Immature natural killer cell (primary cell): ENCODE data around the gene LRRIQ1. TPM values are rescaled to one million over a fixed set of nuclear protein-coding genes. Genes with fewer than 3 reads are reported as not detected.

ENCODE experiments used
- DNase-seq, 3 donors: peaks; one replicate each; pipeline ENCODE4 v3.0.0; 2022; ENCODE audit warnings: mixed read lengths in 1 of 3
- H3K27ac Mint-ChIP-seq, 6 donors: one replicate each; pipeline ENCODE4 v1.8.0; 2020; ENCODE audit warnings: mixed read lengths in 6 of 6, mild to moderate bottlenecking in 5 of 6, inconsistent platforms in 4 of 6, moderate library complexity in 3 of 6
- H3K27me3 Mint-ChIP-seq, 3 donors: one replicate each; pipeline ENCODE4 v1.8.0; 2020 to 2021; ENCODE audit warnings: low read depth in 3 of 3, mild to moderate bottlenecking in 3 of 3, mixed read lengths in 3 of 3, moderate library complexity in 3 of 3, inconsistent platforms in 1 of 3
- H3K36me3 Mint-ChIP-seq, 3 donors: one replicate each; pipeline ENCODE4 v1.8.0; 2020; ENCODE audit warnings: mixed read lengths in 3 of 3, inconsistent platforms in 2 of 3, mild to moderate bottlenecking in 2 of 3
- H3K4me1 Mint-ChIP-seq, 2 donors: one replicate each; pipeline ENCODE4 v1.8.0; 2020; ENCODE audit warnings: inconsistent platforms in 2 of 2, mild to moderate bottlenecking in 2 of 2, mixed read lengths in 2 of 2, moderate library complexity in 1 of 2
- H3K4me3 Mint-ChIP-seq, 5 donors: one replicate each; pipeline ENCODE4 v1.8.0; 2020; ENCODE audit warnings: mild to moderate bottlenecking in 5 of 5, mixed read lengths in 5 of 5, inconsistent platforms in 3 of 5, moderate library complexity in 3 of 5
- H3K9me3 Mint-ChIP-seq, 6 donors: one replicate each; pipeline ENCODE4 v1.8.0; 2020; ENCODE audit warnings: mild to moderate bottlenecking in 6 of 6, mixed read lengths in 6 of 6, inconsistent platforms in 4 of 6, moderate library complexity in 3 of 6
- polyA plus RNA-seq, 3 donors: library from polyadenylated mRNA; unstranded; fragments of 300-500 nt; fragmentation: Illumina TruSeq; gene quantifications; one replicate each; pipeline ENCODE4 v1.2.3, GENCODE V29; 2021

The LRRIQ1 gene
- polyA plus RNA-seq, 3 donors from 2014 or later: not detected

DNA sequence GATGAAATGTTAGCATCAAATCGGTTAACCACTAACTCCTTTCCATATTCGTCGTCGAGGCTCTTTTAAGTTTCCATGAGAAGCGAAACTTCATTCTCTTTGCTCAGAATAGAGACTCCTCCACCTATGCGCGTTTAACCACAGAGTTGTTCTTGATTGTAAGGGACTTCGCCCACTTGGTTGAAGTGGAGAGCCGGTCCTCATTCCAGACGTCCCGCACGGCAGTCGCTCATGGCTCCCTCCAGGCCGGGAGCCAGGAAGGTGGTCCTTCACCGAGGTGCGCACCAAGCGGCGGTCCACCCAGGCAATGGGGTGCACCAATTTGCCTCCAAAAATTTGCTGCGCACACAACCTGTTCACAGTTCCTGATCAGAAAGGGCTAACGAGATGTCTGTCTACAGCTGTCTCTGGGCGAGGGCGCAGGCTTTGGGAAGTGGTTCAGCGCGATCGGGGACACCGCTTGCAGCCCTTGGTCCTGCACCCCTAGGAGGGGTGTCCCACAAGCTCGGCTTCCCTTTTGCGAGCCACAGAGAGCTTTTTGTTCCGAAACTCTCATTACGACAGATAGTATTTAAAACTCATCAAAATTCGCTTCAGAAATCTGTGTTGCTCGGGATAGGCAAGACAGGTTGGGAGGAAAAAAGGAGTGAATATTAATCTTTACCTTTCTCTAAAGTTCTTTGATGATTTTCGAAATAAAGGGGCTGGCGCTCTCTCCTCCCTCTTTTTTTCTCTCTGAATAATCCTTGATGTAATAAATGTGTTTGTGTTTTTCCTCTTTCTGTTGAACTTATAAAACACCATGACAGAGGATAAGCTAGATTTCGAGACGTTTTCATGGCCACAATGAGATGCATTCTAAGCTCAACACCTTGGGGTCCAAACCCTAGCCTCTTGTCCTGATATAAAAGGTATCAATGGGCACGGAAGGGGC, 237.5 kb downstream of the LRRIQ1 start:
- no peak overlapping the region for H3K27ac Mint-ChIP-seq
- H3K4me1 Mint-ChIP-seq: no peaks in the 10 kb centered on the region
- no peak for DNase-seq
- H3K4me3 Mint-ChIP-seq: peak overlapping the region in 1 of 5 donors; percentile 14
- peaks cover 5 to 38% (median 13%) of the 10 kb centered on the region in 6 donors for H3K9me3 Mint-ChIP-seq
- H3K27me3 Mint-ChIP-seq: peaks cover 4 to 13% (median 9%) of the 10 kb centered on the region in 3 donors
- H3K36me3 Mint-ChIP-seq: no peaks in the 10 kb centered on the region

- Mint-ChIP-seq H3K4me1 (no peaks in the 10 kb centered on the region), H3K4me3 (no peak overlapping the region), H3K27me3 (peaks cover 4 to 16% (median 8%) of the 10 kb centered on the region in 3 donors), H3K36me3 (no peaks in the 10 kb centered on the region), H3K9me3 (peaks cover 5 to 33% (median 13%) of the 10 kb centered on the region in 6 donors), H3K27ac (no peak overlapping the region)
- no peak for DNase-seq
These were observed 238.1 kb downstream of the LRRIQ1 start for GRCh38 chr12:85274315-85274651.

GRCh38 chr12:85275374-85275773, 239.2 kb downstream of the LRRIQ1 start:
- no peak overlapping the region for H3K4me3 Mint-ChIP-seq
- peaks cover 0 to 3% of the 10 kb centered on the region in 2 donors for H3K4me1 Mint-ChIP-seq
- no peak overlapping the region for H3K27ac Mint-ChIP-seq
- no peaks in the 10 kb centered on the region for H3K36me3 Mint-ChIP-seq
- peaks cover 6 to 33% (median 13%) of the 10 kb centered on the region in 6 donors for H3K9me3 Mint-ChIP-seq
- no peak for DNase-seq
- peaks cover 9 to 17% (median 13%) of the 10 kb centered on the region in 3 donors for H3K27me3 Mint-ChIP-seq

DNA sequence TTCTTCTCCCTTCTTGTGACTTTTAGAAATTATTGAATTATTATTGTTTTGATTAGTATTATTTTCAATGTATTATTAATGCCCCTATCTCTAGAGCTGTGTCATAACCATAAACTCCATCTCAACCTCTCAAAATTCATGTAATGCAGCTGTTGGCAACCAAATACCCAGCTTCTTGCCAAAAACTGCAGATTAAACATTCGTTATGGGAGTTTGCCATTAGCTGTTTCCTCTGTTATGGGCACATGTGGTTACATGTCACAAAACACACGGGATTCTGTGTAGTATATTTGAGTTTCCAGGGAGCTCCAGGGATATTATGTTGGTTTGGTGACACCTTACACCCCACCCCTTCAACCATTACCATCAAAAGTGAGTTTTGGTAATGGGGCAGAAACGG, 241.0 kb downstream of the LRRIQ1 start:
- H3K27ac Mint-ChIP-seq: no peak overlapping the region
- H3K9me3 Mint-ChIP-seq: peaks cover 7 to 45% (median 12%) of the 10 kb centered on the region in 6 donors
- peaks cover 12 to 27% (median 21%) of the 10 kb centered on the region in 3 donors for H3K27me3 Mint-ChIP-seq
- peaks cover 0 to 3% (median 0%) of the 10 kb centered on the region in 3 donors for H3K36me3 Mint-ChIP-seq
- H3K4me3 Mint-ChIP-seq: no peak overlapping the region
- H3K4me1 Mint-ChIP-seq: peaks cover 0 to 6% of the 10 kb centered on the region in 2 donors
- DNase-seq: no peak

DNA sequence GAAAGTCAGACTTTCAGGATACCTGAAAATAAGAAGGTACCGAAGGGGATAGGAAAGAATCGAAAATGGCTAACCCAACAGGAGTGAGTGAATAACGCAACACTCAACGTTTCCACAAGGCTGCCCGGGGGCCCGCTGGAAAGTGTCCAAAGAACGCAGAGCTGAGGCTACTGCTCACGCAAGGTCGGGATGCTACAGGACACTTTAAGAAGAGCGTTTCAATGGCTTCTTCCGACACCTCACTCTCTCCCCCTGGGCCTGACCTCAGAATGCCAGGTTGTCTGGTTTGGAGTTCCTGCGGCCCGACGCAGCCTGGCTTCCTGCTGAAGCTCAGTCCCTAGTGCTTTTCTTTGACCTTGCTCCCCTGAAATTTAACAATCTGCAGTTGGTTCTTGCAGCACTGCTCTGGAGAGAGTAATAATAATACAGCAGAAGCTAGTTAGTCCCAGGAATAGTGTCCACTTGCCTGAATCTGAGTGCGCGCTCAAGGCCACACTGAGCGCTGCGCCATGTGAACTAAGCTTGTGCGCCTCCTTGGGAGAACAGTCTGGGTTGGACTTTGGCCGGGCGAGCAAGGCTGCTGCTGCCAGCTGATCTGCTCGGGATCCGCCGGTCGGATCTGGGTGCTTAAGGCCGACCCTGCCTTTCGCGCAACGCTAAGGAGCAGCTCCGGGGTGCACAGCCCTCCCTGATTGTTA, 241.9 kb downstream of the LRRIQ1 start:
- Mint-ChIP-seq H3K27me3 (peaks cover 12 to 27% (median 21%) of the 10 kb centered on the region in 3 donors), H3K27ac (no peak overlapping the region)
- no peak for DNase-seq

GRCh38 chr12:85278598-85279448, 242.7 kb downstream of the LRRIQ1 start:
- Mint-ChIP-seq H3K27ac (no peak overlapping the region), H3K27me3 (peaks cover 12 to 24% (median 18%) of the 10 kb centered on the region in 3 donors), H3K9me3 (peaks cover 3 to 37% (median 11%) of the 10 kb centered on the region in 6 donors), H3K36me3 (peaks cover 0 to 3% (median 0%) of the 10 kb centered on the region in 3 donors), H3K4me1 (peaks cover 0 to 6% of the 10 kb centered on the region in 2 donors), H3K4me3 (no peak overlapping the region)
- no peak for DNase-seq

More for the DNA sequence above, 241.9 kb downstream of the LRRIQ1 start:
- H3K36me3 Mint-ChIP-seq: peaks cover 0 to 3% (median 0%) of the 10 kb centered on the region in 3 donors
- H3K4me1 Mint-ChIP-seq: peaks cover 0 to 6% of the 10 kb centered on the region in 2 donors
- H3K4me3 Mint-ChIP-seq: no peak overlapping the region
- peaks cover 5 to 41% (median 11%) of the 10 kb centered on the region in 6 donors for H3K9me3 Mint-ChIP-seq

GRCh38 chr12:85279449-85280164, 243.5 kb downstream of the LRRIQ1 start:
- no peak overlapping the region for H3K27ac Mint-ChIP-seq

DNA sequence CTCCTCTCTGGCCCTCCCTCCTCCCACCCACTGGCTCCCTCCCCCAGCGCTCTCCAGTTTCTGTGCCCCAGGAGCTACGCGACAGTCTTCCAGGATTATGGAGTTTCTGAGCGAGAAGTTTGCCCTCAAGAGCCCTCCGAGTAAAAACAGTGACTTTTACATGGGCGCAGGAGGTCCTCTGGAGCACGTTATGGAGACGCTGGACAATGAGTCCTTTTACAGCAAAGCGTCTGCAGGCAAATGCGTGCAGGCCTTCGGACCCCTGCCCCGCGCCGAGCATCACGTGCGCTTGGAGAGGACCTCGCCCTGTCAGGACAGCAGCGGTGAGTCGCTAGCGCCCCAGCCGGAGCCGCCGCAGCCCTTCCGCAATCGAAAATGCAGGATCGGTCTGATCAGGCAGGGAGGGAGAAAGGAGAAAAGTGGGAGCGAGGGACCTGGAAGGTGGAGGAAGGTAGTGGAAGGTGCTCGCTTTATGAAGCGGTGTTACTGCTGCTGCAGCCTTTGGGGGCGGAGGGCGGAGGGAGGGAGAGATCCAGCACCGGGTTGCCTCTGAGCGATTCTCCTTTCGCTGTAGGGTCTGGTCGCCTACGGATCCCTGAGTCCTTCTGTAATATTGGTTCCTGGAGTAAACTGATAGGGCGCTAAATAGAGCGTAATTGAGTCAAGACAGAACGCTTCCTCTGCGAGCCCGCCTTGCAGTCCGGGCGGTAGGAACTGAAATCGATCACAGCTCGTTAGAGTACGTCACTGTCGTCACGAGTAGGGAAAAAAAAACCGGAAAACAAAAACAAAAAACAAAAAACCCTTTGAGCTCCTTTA, 244.2 kb downstream of the LRRIQ1 start, which contains the start of gene ALX1:
TSS of gene ALX1 (plus strand) at position 56 of the 819 bp plus-strand sequence. CDS start at position 98, 42 bp downstream.
- H3K4me1 Mint-ChIP-seq: peaks cover 0 to 6% of the 10 kb centered on the region in 2 donors
- H3K27me3 Mint-ChIP-seq: peaks cover 10 to 22% (median 16%) of the 10 kb centered on the region in 3 donors
- H3K4me3 Mint-ChIP-seq: peak within 1 kb of the TSS in 4 of 5 donors; percentile 21 to 60 (median 44)
- H3K27ac Mint-ChIP-seq: no peak within 1 kb of the TSS
- peaks cover 3 to 36% (median 8%) of the 10 kb centered on the region in 6 donors for H3K9me3 Mint-ChIP-seq
- H3K36me3 Mint-ChIP-seq: peaks cover 0 to 3% (median 0%) of the 10 kb centered on the region in 3 donors
- DNase-seq: no peak

More at GRCh38 chr12:85279449-85280164, 243.5 kb downstream of the LRRIQ1 start:
- Mint-ChIP-seq H3K4me1 (peaks cover 0 to 6% of the 10 kb centered on the region in 2 donors), H3K9me3 (peaks cover 3 to 31% (median 8%) of the 10 kb centered on the region in 6 donors), H3K27me3 (peaks cover 10 to 24% (median 16%) of the 10 kb centered on the region in 3 donors), H3K36me3 (peaks cover 0 to 3% (median 0%) of the 10 kb centered on the region in 3 donors), H3K4me3 (no peak overlapping the region)
- DNase-seq: no peak

- Mint-ChIP-seq H3K27me3 (peaks cover 10 to 20% (median 16%) of the 10 kb centered on the region in 3 donors), H3K9me3 (peaks cover 3 to 31% (median 7%) of the 10 kb centered on the region in 6 donors), H3K4me1 (peaks cover 0 to 6% of the 10 kb centered on the region in 2 donors), H3K27ac (no peak overlapping the region), H3K36me3 (peaks cover 0 to 3% (median 0%) of the 10 kb centered on the region in 3 donors), H3K4me3 (peak overlapping the region in 2 of 5 donors; percentile 38 to 60)
- no peak for DNase-seq
These were observed 245.0 kb downstream of the LRRIQ1 start for GRCh38 chr12:85280984-85281630.

GRCh38 chr12:85281636-85282312, 245.6 kb downstream of the LRRIQ1 start:
- no peak overlapping the region for H3K4me3 Mint-ChIP-seq
- peaks cover 10 to 20% (median 16%) of the 10 kb centered on the region in 3 donors for H3K27me3 Mint-ChIP-seq
- H3K36me3 Mint-ChIP-seq: peaks cover 0 to 3% (median 0%) of the 10 kb centered on the region in 3 donors
- no peak for DNase-seq
- no peak overlapping the region for H3K27ac Mint-ChIP-seq
- peaks cover 0 to 6% of the 10 kb centered on the region in 2 donors for H3K4me1 Mint-ChIP-seq
- H3K9me3 Mint-ChIP-seq: peaks cover 1 to 31% (median 6%) of the 10 kb centered on the region in 6 donors

- no peak overlapping the region for H3K4me3 Mint-ChIP-seq
- peaks cover 0 to 3% (median 0%) of the 10 kb centered on the region in 3 donors for H3K36me3 Mint-ChIP-seq
- DNase-seq: no peak
- peaks cover 0 to 6% of the 10 kb centered on the region in 2 donors for H3K4me1 Mint-ChIP-seq
- peaks cover 0 to 25% (median 4%) of the 10 kb centered on the region in 6 donors for H3K9me3 Mint-ChIP-seq
- H3K27ac Mint-ChIP-seq: no peak overlapping the region
- H3K27me3 Mint-ChIP-seq: peaks cover 8 to 16% (median 14%) of the 10 kb centered on the region in 3 donors
These were observed 247.4 kb downstream of the LRRIQ1 start for GRCh38 chr12:85283560-85283959.
